PC-9 (cell line): Measurements from ENCODE around the gene PSMB7. TPM values are rescaled to one million over a fixed set of nuclear protein-coding genes. Genes with fewer than 3 reads are reported as not detected.

Experiments
- BruUV-seq: library from RNA; stranded (reverse); fragments of 400-500 nt; replicated peaks from 2 replicates; lab custom pipeline; 2021; lab: Mats Ljungman, UMichigan
- CTCF ChIA-PET: fragments of 300-600 bp; sonication (Branson Sonifier 250); formaldehyde crosslinking; loops from one replicate; lab custom pipeline; 2022; ENCODE audit warnings: antibody characterized with exemption; lab: Charles Lee
- POLR2A ChIA-PET: fragments of 300-600 bp; sonication (Branson Sonifier 250); formaldehyde crosslinking; loops from one replicate; lab custom pipeline; 2022; ENCODE audit warnings: antibody characterized with exemption; ENCODE audit not compliant: unreplicated experiment; lab: Charles Lee
- DNase-seq, 2 experiments: peaks; one replicate each; pipeline versions ENCODE4 v3.0.0 to v3.0.0-alpha.2; 2015 to 2022; ENCODE audit warnings: mixed read lengths in 1 of 2
- H2AFZ ChIP-seq: fragments of 200-600 bp; sonication (generic); 2 replicates; pipeline ENCODE4 v1.8.1; 2017; ENCODE audit warnings: antibody characterized with exemption
- H3F3A ChIP-seq: fragments of 200-600 bp; sonication (generic); 2 replicates; pipeline ENCODE4 v1.8.1; 2017; ENCODE audit warnings: antibody characterized with exemption, mild to moderate bottlenecking, low read depth; ENCODE audit not compliant: insufficient read depth
- H3K27ac ChIP-seq: fragments of 200-600 bp; sonication (generic); 2 replicates; pipeline ENCODE4 v1.6.1; 2016; ENCODE audit warnings: mixed run types
- H3K27me3 ChIP-seq: fragments of 200-600 bp; sonication (generic); 2 replicates; pipeline ENCODE4 v1.6.1; 2016; ENCODE audit warnings: low read depth, mixed run types; ENCODE audit not compliant: insufficient read depth
- H3K36me3 ChIP-seq: fragments of 200-600 bp; sonication (generic); 2 replicates; pipeline ENCODE4 v1.6.1; 2016; ENCODE audit warnings: low read depth, mixed run types
- H3K4me1 ChIP-seq: fragments of 200-600 bp; sonication (generic); replicated peaks from 2 replicates; pipeline ENCODE4 v1.6.1; 2016; ENCODE audit warnings: mixed run types; ENCODE audit not compliant: insufficient read depth
- H3K4me2 ChIP-seq: fragments of 200-600 bp; sonication (generic); 2 replicates; pipeline ENCODE4 v1.6.1; 2017; ENCODE audit warnings: mixed run types
- H3K4me3 ChIP-seq: fragments of 200-600 bp; sonication (generic); 2 replicates; pipeline ENCODE4 v1.6.1; 2016; ENCODE audit warnings: mixed run types
- H3K79me2 ChIP-seq: fragments of 200-600 bp; sonication (generic); 2 replicates; pipeline ENCODE4 v1.6.1; 2017; ENCODE audit warnings: low read depth, mixed run types
- H3K9me2 ChIP-seq: fragments of 200-600 bp; sonication (generic); 2 replicates; pipeline ENCODE4 v1.8.1; 2017; ENCODE audit warnings: mild to moderate bottlenecking; ENCODE audit not compliant: insufficient read depth
- H3K9me3 ChIP-seq: fragments of 200-600 bp; sonication (generic); 2 replicates; pipeline ENCODE4 v1.8.1; 2016; ENCODE audit warnings: low read depth; ENCODE audit not compliant: insufficient read depth
- H4K20me1 ChIP-seq: fragments of 200-600 bp; sonication (generic); 2 replicates; pipeline ENCODE4 v1.8.1; 2017; ENCODE audit not compliant: insufficient read depth
- CTCF ChIP-seq: fragments of 200-600 bp; sonication (generic); conservative IDR thresholded peaks from 2 replicates; pipeline ENCODE4 v1.6.1; 2017; ENCODE audit warnings: mixed run types, antibody characterized with exemption, mild to moderate bottlenecking, moderate library complexity
- EZH2 ChIP-seq: fragments of 200-600 bp; sonication (generic); IDR thresholded peaks from 2 replicates; pipeline ENCODE4 v1.8.0; 2017; ENCODE audit warnings: antibody characterized with exemption, low read depth
- intact Hi-C: fragments of 100-400 bp; cut with micrococcal nuclease; formaldehyde crosslinking; loops from one replicate; pipeline ENCODE4 v1.10.0; 2022; ENCODE audit not compliant: unreplicated experiment
- total RNA-seq: library from RNA; stranded (reverse); gene quantifications from 2 replicates; pipeline ENCODE4 v1.2.3, GENCODE V29; 2021

Gene PSMB7
- total RNA-seq, 1 experiment from 2014 or later: 359 TPM

GRCh38 chr9:124368692-124369091, 46.5 kb downstream of the PSMB7 start:
- DNase-seq: no peak
- no peak overlapping the region for H3K27ac ChIP-seq
- peaks cover 37% of the 10 kb centered on the region for H3K4me1 ChIP-seq
- no peaks in the 10 kb centered on the region for H3K27me3 ChIP-seq
- H3K4me2 ChIP-seq: no peak overlapping the region
- ChIA-PET POLR2A (no interaction called here), CTCF (no interaction called here)
- H2AFZ ChIP-seq: no peak overlapping the region
- H3K79me2 ChIP-seq: peaks cover 97% of the 10 kb centered on the region
- TF ChIP-seq EZH2: no peak
- no peak for TF ChIP-seq CTCF
- peaks cover 77% of the 10 kb centered on the region for H4K20me1 ChIP-seq
- peaks cover 12% of the 10 kb centered on the region for H3F3A ChIP-seq
- H3K36me3 ChIP-seq: peaks cover 13% of the 10 kb centered on the region; the same call in 1 of the 2 replicates
- H3K9me2 ChIP-seq: no peaks in the 10 kb centered on the region
- no TSS peak for BruUV-seq
- no peak overlapping the region for H3K4me3 ChIP-seq
- intact Hi-C loops: no loop called here
- H3K9me3 ChIP-seq: no peaks in the 10 kb centered on the region

- ChIA-PET CTCF (no interaction called here), POLR2A (interaction anchor here (0.5 kb wide), 1 partner anchor 562 kb away, joined by 4 read pairs; no protein-coding TSS in a partner anchor)
- peak in 1 of 2 experiments; percentile 49 for DNase-seq
- Histone ChIP-seq H3K4me2 (no peak overlapping the region), H3K27ac (peak overlapping the region; percentile 19; the same call in 1 of the 2 replicates), H3K9me3 (no peaks in the 10 kb centered on the region), H3K4me3 (no peak overlapping the region), H2AFZ (no peak overlapping the region), H3K79me2 (peaks cover 95% of the 10 kb centered on the region), H3F3A (peaks cover 9% of the 10 kb centered on the region; the same call in 1 of the 2 replicates), H3K9me2 (no peaks in the 10 kb centered on the region), H3K4me1 (peaks cover 21% of the 10 kb centered on the region), H4K20me1 (peaks cover 78% of the 10 kb centered on the region), H3K36me3 (peaks cover 10% of the 10 kb centered on the region; the same call in 1 of the 2 replicates), H3K27me3 (no peaks in the 10 kb centered on the region)
- TF ChIP-seq CTCF (no peak), EZH2 (no peak)
- no TSS peak for BruUV-seq
- intact Hi-C loops: no loop called here
These were observed 48.6 kb downstream of the PSMB7 start for GRCh38 chr9:124366476-124367220.

- H3K4me3 ChIP-seq: no peak overlapping the region
- peaks cover 13% of the 10 kb centered on the region for H3K4me1 ChIP-seq
- H3F3A ChIP-seq: peaks cover 3% of the 10 kb centered on the region; the same call in 1 of the 2 replicates
- DNase-seq: no peak
- no peaks in the 10 kb centered on the region for H3K27me3 ChIP-seq
- TF ChIP-seq CTCF (no peak), EZH2 (no peak)
- intact Hi-C loops: no loop called here
- H4K20me1 ChIP-seq: peaks cover 84% of the 10 kb centered on the region
- CTCF ChIA-PET: no interaction called here
- H3K9me2 ChIP-seq: no peaks in the 10 kb centered on the region
- no peak overlapping the region for H3K27ac ChIP-seq
- peaks cover 95% of the 10 kb centered on the region for H3K79me2 ChIP-seq
- BruUV-seq: no TSS peak
- H3K36me3 ChIP-seq: peaks cover 10% of the 10 kb centered on the region; the same call in 1 of the 2 replicates
- no peaks in the 10 kb centered on the region for H3K9me3 ChIP-seq
- no peak overlapping the region for H2AFZ ChIP-seq
- POLR2A ChIA-PET: no interaction called here
- no peak overlapping the region for H3K4me2 ChIP-seq
These were observed 50.2 kb downstream of the PSMB7 start for GRCh38 chr9:124365036-124365435.
